CMK (cell line): ENCODE results near the gene CRBN.
A peak's percentile ranks its signal among the peaks of the same experiment; 100 is the strongest.

ENCODE experiments used
- DNase-seq: peaks from one replicate; pipeline ENCODE4 v3.0.0-alpha.2; 2010; ENCODE audit warnings: low read depth

The CRBN gene

GRCh38 chr3:3179407-3180094, at the start of gene CRBN:
CRBN (minus strand) TSS chr3:3179691; CDS start chr3:3179687, 4 bp downstream.
- DNase-seq, result peak; percentile 67

- DNase-seq, result no peak
Observed at GRCh38 chr3:3227640-3228039, 48.1 kb upstream of the CRBN start.

- DNase-seq, result no peak
Observed at GRCh38 chr3:3221528-3221927, 42.0 kb upstream of the CRBN start.

- DNase-seq, result no peak
Observed at GRCh38 chr3:3216401-3216800, 36.9 kb upstream of the CRBN start.

- DNase-seq, result no peak
Observed at GRCh38 chr3:3212781-3213440, 33.4 kb upstream of the CRBN start.

- no peak for DNase-seq
Observed at GRCh38 chr3:3209714-3210113, 30.2 kb upstream of the CRBN start.

GRCh38 chr3:3209057-3209456, 29.6 kb upstream of the CRBN start:
- DNase-seq, result no peak

GRCh38 chr3:3201611-3202010, 22.1 kb upstream of the CRBN start:
- DNase-seq, result no peak

GRCh38 chr3:3200632-3201212, 21.2 kb upstream of the CRBN start:
- no peak for DNase-seq

- DNase-seq, result no peak
Observed at GRCh38 chr3:3199306-3199705, 19.8 kb upstream of the CRBN start.

- DNase-seq, result no peak
Observed at GRCh38 chr3:3196148-3196861, 16.8 kb upstream of the CRBN start.

GRCh38 chr3:3194861-3195260, 15.4 kb upstream of the CRBN start:
- no peak for DNase-seq

- DNase-seq, result no peak
Observed at GRCh38 chr3:3192286-3192675, 12.8 kb upstream of the CRBN start.

- DNase-seq, result peak; percentile 86
Observed at GRCh38 chr3:3191675-3192285, 12.3 kb upstream of the CRBN start.

- DNase-seq, result no peak
Observed at GRCh38 chr3:3189961-3190360, 10.5 kb upstream of the CRBN start.

- DNase-seq, result no peak
Observed at GRCh38 chr3:3189102-3189727, 9.7 kb upstream of the CRBN start.

- DNase-seq, result no peak
Observed at GRCh38 chr3:3184876-3185275, 5.4 kb upstream of the CRBN start.

GRCh38 chr3:3180456-3180855, 965 bp upstream of the CRBN start:
- no peak for DNase-seq

- no peak for DNase-seq
Observed at GRCh38 chr3:3178498-3179328, 778 bp downstream of the CRBN start.

- no peak for DNase-seq
Observed at GRCh38 chr3:3177861-3178497, 1.5 kb downstream of the CRBN start.

GRCh38 chr3:3172627-3173026, 6.9 kb downstream of the CRBN start:
- DNase-seq, result no peak
